Lower leg skin (tissue), 3 donors: ENCODE measurements around the gene ZNF654.

Source experiments
- CTCF ChIP-seq, 3 donors: fragments of 450-650 bp; IDR thresholded peaks; one replicate each; pipeline ENCODE4 v1.5.1; 2016; ENCODE audit warnings: antibody characterized with exemption in 3 of 3, mild to moderate bottlenecking in 3 of 3, moderate library complexity in 2 of 3
- POLR2A ChIP-seq, 2 donors: fragments of 450-650 bp; IDR thresholded peaks; one replicate each; pipeline ENCODE4 v1.6.1; 2016 to 2017; ENCODE audit warnings: antibody characterized with exemption in 2 of 2, mild to moderate bottlenecking in 1 of 2, moderate library complexity in 1 of 2

- TF ChIP-seq CTCF (IDR thresholded peaks at IDR 0.05) (no peak), POLR2A (IDR thresholded peaks at IDR 0.05) (no peak)
These were observed 20.5 kb upstream of the ZNF654 start for GRCh38 chr3:88038566-88038965.
